ENCODE results near the gene CDAN1.

DNA sequence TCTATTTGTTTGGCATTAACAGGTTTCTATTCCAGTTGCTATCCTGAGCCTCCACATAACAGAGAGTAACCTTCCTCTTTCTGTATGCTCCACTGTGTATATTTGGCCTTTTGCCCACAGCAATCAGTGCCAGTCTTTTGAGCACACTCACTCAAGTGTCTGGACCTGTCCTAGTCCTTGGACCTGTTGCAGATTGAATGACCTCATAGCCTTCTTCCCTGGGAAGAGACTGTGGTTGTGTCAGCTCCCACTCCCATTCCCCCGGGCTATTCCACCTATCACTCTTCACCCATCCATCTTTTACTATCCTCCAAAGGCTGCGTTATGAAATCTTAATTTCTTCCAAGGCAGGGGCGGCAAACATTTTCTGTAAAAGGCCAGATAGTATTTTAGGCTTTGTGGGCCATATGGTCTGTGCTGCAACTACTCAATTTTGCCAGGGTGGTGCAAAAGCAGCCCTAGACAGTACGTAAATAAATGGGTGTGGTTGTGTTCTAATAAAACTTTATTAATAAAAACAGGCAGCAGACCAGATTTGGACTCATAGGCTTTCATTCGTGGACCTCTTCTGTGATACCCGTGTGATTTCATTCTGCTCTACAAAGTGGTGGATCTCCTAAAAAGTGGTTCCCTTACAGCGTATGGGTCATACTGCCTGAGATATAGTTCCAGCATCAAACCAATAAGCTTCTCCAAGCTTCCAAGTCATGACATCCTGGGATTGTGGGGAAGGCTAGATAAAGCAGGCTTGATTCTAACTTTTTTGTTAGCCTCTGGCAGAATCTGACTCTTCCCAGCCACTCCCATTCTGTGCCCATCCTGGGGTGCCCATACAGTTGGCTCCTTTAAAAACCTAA lies 57.4 kb downstream of the CDAN1 start:
- TF ChIP-seq, protein P1, sequence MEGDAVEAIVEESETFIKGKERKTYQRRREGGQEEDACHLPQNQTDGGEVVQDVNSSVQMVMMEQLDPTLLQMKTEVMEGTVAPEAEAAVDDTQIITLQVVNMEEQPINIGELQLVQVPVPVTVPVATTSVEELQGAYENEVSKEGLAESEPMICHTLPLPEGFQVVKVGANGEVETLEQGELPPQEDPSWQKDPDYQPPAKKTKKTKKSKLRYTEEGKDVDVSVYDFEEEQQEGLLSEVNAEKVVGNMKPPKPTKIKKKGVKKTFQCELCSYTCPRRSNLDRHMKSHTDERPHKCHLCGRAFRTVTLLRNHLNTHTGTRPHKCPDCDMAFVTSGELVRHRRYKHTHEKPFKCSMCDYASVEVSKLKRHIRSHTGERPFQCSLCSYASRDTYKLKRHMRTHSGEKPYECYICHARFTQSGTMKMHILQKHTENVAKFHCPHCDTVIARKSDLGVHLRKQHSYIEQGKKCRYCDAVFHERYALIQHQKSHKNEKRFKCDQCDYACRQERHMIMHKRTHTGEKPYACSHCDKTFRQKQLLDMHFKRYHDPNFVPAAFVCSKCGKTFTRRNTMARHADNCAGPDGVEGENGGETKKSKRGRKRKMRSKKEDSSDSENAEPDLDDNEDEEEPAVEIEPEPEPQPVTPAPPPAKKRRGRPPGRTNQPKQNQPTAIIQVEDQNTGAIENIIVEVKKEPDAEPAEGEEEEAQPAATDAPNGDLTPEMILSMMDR (conservative IDR thresholded peaks at IDR 0.05; ENCODE audit: low read length): no peak
- TF ChIP-seq EZH2phosphoT487 (IDR thresholded peaks at IDR 0.05; ENCODE audit: borderline replicate concordance): no peak
